HG03103 (cell line): ENCODE data around the gene NPAS3.

ENCODE experiments used
- ATAC-seq: cut with Tn5 transposase; IDR thresholded peaks from one replicate; pipeline ENCODE4 v1.9.1; 2021; ENCODE audit warnings: low read depth; ENCODE audit not compliant: unreplicated experiment

Gene NPAS3

GRCh38 chr14:33455654-33456345 is 517.1 kb downstream of the NPAS3 start:
- ATAC-seq = no peak

GRCh38 chr14:33457021-33457420 is 518.3 kb downstream of the NPAS3 start:
- no peak for ATAC-seq

GRCh38 chr14:33457617-33458016 is 518.9 kb downstream of the NPAS3 start:
- ATAC-seq = no peak

- no peak for ATAC-seq
These were observed 521.5 kb downstream of the NPAS3 start for GRCh38 chr14:33460164-33460563.

- ATAC-seq = no peak
These were observed 522.4 kb downstream of the NPAS3 start for GRCh38 chr14:33461036-33461435.

GRCh38 chr14:33463731-33464130 is 525.1 kb downstream of the NPAS3 start:
- no peak for ATAC-seq

GRCh38 chr14:33464254-33464962 is 525.7 kb downstream of the NPAS3 start:
- no peak for ATAC-seq

- ATAC-seq = no peak
These were observed 527.4 kb downstream of the NPAS3 start for GRCh38 chr14:33465846-33466700.

GRCh38 chr14:33467971-33468370 is 529.3 kb downstream of the NPAS3 start:
- no peak for ATAC-seq

- no peak for ATAC-seq
These were observed 531.2 kb downstream of the NPAS3 start for GRCh38 chr14:33469898-33470297.

GRCh38 chr14:33471776-33472175 is 533.1 kb downstream of the NPAS3 start:
- no peak for ATAC-seq

- ATAC-seq = no peak
These were observed 536.9 kb downstream of the NPAS3 start for GRCh38 chr14:33475623-33476022.

GRCh38 chr14:33477797-33478196 is 539.1 kb downstream of the NPAS3 start:
- ATAC-seq = no peak

GRCh38 chr14:33480071-33480886 is 541.6 kb downstream of the NPAS3 start:
- ATAC-seq = no peak

- no peak for ATAC-seq
These were observed 542.2 kb downstream of the NPAS3 start for GRCh38 chr14:33480887-33481184.

- ATAC-seq = no peak
These were observed 544.4 kb downstream of the NPAS3 start for GRCh38 chr14:33483110-33483509.

- ATAC-seq = no peak
These were observed 544.9 kb downstream of the NPAS3 start for GRCh38 chr14:33483541-33483940.

GRCh38 chr14:33484264-33484663 is 545.6 kb downstream of the NPAS3 start:
- no peak for ATAC-seq

- ATAC-seq = no peak
These were observed 547.7 kb downstream of the NPAS3 start for GRCh38 chr14:33486332-33486890.

GRCh38 chr14:33488582-33488981 is 549.9 kb downstream of the NPAS3 start:
- no peak for ATAC-seq
